ENCODE measurements around the gene JUN.

Gene JUN

DNA sequence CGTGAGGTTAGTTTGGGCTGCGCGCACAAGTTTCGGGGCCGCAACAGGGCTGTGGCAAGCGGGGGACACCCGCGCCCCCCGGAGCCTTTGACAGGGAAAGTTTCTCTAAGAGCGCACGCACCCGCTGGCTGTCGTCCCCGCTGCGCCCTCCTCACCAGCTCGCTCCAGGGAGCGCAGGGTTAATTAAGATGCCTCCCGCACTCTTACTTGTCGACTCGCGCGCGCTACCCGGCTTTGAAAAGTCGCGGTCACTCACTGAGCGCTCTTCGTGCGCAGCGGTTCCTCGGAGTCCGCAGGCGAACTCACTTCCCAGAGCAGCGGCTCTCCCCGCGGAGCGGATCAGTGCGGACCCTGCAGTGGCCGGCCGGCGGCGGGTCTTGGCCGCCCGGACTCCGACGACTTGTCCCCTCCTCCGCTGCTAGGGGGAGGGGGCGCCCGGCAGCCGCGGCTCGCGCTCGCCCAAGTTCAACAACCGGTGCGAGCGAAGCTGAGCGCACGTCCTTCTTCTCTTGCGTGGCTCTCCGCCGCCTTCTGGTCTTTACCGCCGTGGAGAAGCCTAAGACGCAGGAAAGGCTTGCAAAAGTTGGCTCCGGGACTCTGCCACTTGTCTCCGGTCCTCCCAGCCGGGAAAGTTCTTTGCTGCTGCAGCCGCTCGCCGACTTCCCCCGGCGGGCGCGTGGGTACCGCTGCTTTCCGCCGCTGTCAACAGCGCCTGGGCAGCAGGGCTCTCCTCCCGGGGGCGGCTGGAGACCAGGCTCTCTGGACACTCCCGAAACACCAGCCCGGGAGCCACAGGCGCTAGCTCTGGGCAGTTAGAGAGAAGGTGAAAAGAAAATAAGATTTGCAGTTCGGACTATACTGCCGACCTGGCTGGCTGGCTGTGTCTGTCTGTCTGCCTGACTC lies 506 bp downstream of the JUN start (continued):
- TF ChIP-seq ZNF658 (tag by site-specific recombination; IDR thresholded peaks at IDR 0.05) (no peak), ZBTB10 (tag by site-specific recombination; IDR thresholded peaks at IDR 0.05) (0 out of 2 replicates have a peak, but pooled peaks have one; percentile 13), ZNF596 (tag by site-specific recombination; IDR thresholded peaks at IDR 0.05) (0 out of 2 replicates have a peak, but pooled peaks have one; percentile 21), IKZF3 (tag by site-specific recombination; IDR thresholded peaks at IDR 0.05) (peak; percentile 27; the same call in 1 of the 2 replicates), ZNF146 (tag by site-specific recombination; IDR thresholded peaks at IDR 0.05) (peak; percentile 21; the same call in 1 of the 2 replicates), ZIC2 (tag by site-specific recombination; IDR thresholded peaks at IDR 0.05) (peak; percentile 71), GLI4 (tag by site-specific recombination; IDR thresholded peaks at IDR 0.05) (0 out of 2 replicates have a peak, but pooled peaks have one; percentile 66), ZNF660 (tag by site-specific recombination; IDR thresholded peaks at IDR 0.05) (peak; percentile 83), INSM2 (tag by site-specific recombination; IDR thresholded peaks at IDR 0.05) (peak; percentile 51; the same call in 1 of the 2 replicates), ZNF391 (tag by site-specific recombination; IDR thresholded peaks at IDR 0.05; ENCODE audit: borderline replicate concordance, low read depth) (peak; percentile 65; the same call in 1 of the 2 replicates), ZFP37 (tag by site-specific recombination; IDR thresholded peaks at IDR 0.05) (peak; percentile 82), PBX3 (CRISPR knock-in tag; IDR thresholded peaks at IDR 0.05) (peak; percentile 8; the same call in 1 of the 2 replicates), ZNF610 (tag by site-specific recombination; IDR thresholded peaks at IDR 0.05; ENCODE audit: borderline replicate concordance) (no peak), BCL11B (tag by site-specific recombination; IDR thresholded peaks at IDR 0.05; ENCODE audit: low read depth) (peak; percentile 31; the same call in 1 of the 2 replicates), HOXD13 (CRISPR knock-in tag; IDR thresholded peaks at IDR 0.05; ENCODE audit: borderline replicate concordance) (no peak), BCL11A (tag by site-specific recombination; IDR thresholded peaks at IDR 0.05; ENCODE audit: low read depth) (peak; percentile 18; the same call in 1 of the 2 replicates), ZNF366 (tag by site-specific recombination; conservative IDR thresholded peaks at IDR 0.05) (no peak), ZBTB21 (tag by site-specific recombination; IDR thresholded peaks at IDR 0.05) (peak; percentile 5; the same call in 1 of the 2 replicates), ZSCAN16 (tag by site-specific recombination; IDR thresholded peaks at IDR 0.05) (no peak), GLIS1 (tag by site-specific recombination; IDR thresholded peaks at IDR 0.05) (peak; percentile 35; the same call in 1 of the 2 replicates), ZNF623 (tag by site-specific recombination; IDR thresholded peaks at IDR 0.05) (peak; percentile 19; the same call in 1 of the 2 replicates), REST (tag by site-specific recombination; IDR thresholded peaks at IDR 0.05) (peak; percentile 57), ZFP3 (tag by site-specific recombination; IDR thresholded peaks at IDR 0.05; ENCODE audit: low read depth) (peak; percentile 9; the same call in 1 of the 2 replicates), ZNF549 (tag by site-specific recombination; IDR thresholded peaks at IDR 0.05) (no peak), ZNF558 (tag by site-specific recombination; IDR thresholded peaks at IDR 0.05) (peak; percentile 55; the same call in 1 of the 2 replicates)
- TF ChIP-seq, protein P1, sequence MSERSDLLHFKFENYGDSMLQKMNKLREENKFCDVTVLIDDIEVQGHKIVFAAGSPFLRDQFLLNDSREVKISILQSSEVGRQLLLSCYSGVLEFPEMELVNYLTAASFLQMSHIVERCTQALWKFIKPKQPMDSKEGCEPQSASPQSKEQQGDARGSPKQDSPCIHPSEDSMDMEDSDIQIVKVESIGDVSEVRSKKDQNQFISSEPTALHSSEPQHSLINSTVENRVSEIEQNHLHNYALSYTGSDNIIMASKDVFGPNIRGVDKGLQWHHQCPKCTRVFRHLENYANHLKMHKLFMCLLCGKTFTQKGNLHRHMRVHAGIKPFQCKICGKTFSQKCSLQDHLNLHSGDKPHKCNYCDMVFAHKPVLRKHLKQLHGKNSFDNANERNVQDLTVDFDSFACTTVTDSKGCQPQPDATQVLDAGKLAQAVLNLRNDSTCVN (tag by site-specific recombination; optimal IDR thresholded peaks at IDR 0.05): peak; percentile 76
